ENCODE results near the gene RREB1. TPM values are rescaled to one million over a fixed set of nuclear protein-coding genes. Genes with fewer than 3 reads are reported as not detected.

RREB1 gene
- total RNA-seq, 6 experiments from 2014 or later = 17.5 to 23.5 (median 20.1) TPM

- TF ChIP-seq CTCF (IDR thresholded peaks at IDR 0.05) = peak; percentile 27; the same call in 1 of the 2 replicates
- Mint-ChIP-seq H3K4me3 (peak overlapping the region; percentile 76), H3K36me3 (ENCODE audit: low read depth) (0 out of 2 replicates have a peak, but pooled peaks cover 5% of the 10 kb centered on the region), H3K27me3 (ENCODE audit: insufficient read depth) (no peaks in the 10 kb centered on the region; the same call in 1 of the 2 replicates), H3K27ac (peak overlapping the region; percentile 91), H3K9me3 (no peaks in the 10 kb centered on the region), H3K4me1 (ENCODE audit: low read depth) (peaks cover 90% of the 10 kb centered on the region)
- DNase-seq = peak; percentile 60
Measured at GRCh38 chr6:7157752-7158616, 50.2 kb downstream of the RREB1 start.

GRCh38 chr6:7159790-7160525 is 52.2 kb downstream of the RREB1 start:
- H3K27me3 Mint-ChIP-seq (ENCODE audit: insufficient read depth) = no peaks in the 10 kb centered on the region; the same call in 1 of the 2 replicates
- DNase-seq = no peak
- H3K9me3 Mint-ChIP-seq = no peaks in the 10 kb centered on the region
- peaks cover 10% of the 10 kb centered on the region; the same call in 1 of the 2 replicates for H3K36me3 Mint-ChIP-seq (ENCODE audit: low read depth)
- no peak for TF ChIP-seq CTCF (IDR thresholded peaks at IDR 0.05)
- peaks cover 86% of the 10 kb centered on the region for H3K4me1 Mint-ChIP-seq (ENCODE audit: low read depth)
- H3K4me3 Mint-ChIP-seq = no peak overlapping the region
- H3K27ac Mint-ChIP-seq = no peak overlapping the region

- Mint-ChIP-seq H3K9me3 (no peaks in the 10 kb centered on the region), H3K27ac (peak overlapping the region; percentile 40), H3K4me1 (ENCODE audit: low read depth) (peaks cover 86% of the 10 kb centered on the region), H3K36me3 (ENCODE audit: low read depth) (peaks cover 13% of the 10 kb centered on the region; the same call in 1 of the 2 replicates), H3K27me3 (ENCODE audit: insufficient read depth) (no peaks in the 10 kb centered on the region; the same call in 1 of the 2 replicates), H3K4me3 (no peak overlapping the region)
- DNase-seq = no peak
- no peak for TF ChIP-seq CTCF (IDR thresholded peaks at IDR 0.05)
Measured at GRCh38 chr6:7161253-7161623, 53.5 kb downstream of the RREB1 start.

- no peaks in the 10 kb centered on the region; the same call in 1 of the 2 replicates for H3K27me3 Mint-ChIP-seq (ENCODE audit: insufficient read depth)
- H3K27ac Mint-ChIP-seq = peak overlapping the region; percentile 40; the same call in 1 of the 2 replicates
- no peak overlapping the region for H3K4me3 Mint-ChIP-seq
- H3K4me1 Mint-ChIP-seq (ENCODE audit: low read depth) = peaks cover 86% of the 10 kb centered on the region
- H3K36me3 Mint-ChIP-seq (ENCODE audit: low read depth) = peaks cover 13% of the 10 kb centered on the region; the same call in 1 of the 2 replicates
- no peaks in the 10 kb centered on the region for H3K9me3 Mint-ChIP-seq
- no peak for DNase-seq
- no peak for TF ChIP-seq CTCF (IDR thresholded peaks at IDR 0.05)
Measured at GRCh38 chr6:7161845-7162244, 54.1 kb downstream of the RREB1 start.

GRCh38 chr6:7163661-7164071 is 55.9 kb downstream of the RREB1 start:
- Mint-ChIP-seq H3K4me1 (ENCODE audit: low read depth) (peaks cover 78% of the 10 kb centered on the region), H3K4me3 (no peak overlapping the region), H3K9me3 (no peaks in the 10 kb centered on the region), H3K36me3 (ENCODE audit: low read depth) (peaks cover 13% of the 10 kb centered on the region; the same call in 1 of the 2 replicates), H3K27ac (0 out of 2 replicates have a peak overlapping the region, but pooled peaks have one; percentile 11), H3K27me3 (ENCODE audit: insufficient read depth) (no peaks in the 10 kb centered on the region; the same call in 1 of the 2 replicates)
- no peak for TF ChIP-seq CTCF (IDR thresholded peaks at IDR 0.05)
- DNase-seq = no peak
